Left cardiac atrium (tissue), 4 donors: ENCODE measurements around the gene EIF4B. TPM values are rescaled to one million over a fixed set of nuclear protein-coding genes. Genes with fewer than 3 reads are reported as not detected.

Experiments
- ATAC-seq, 2 donors: fragments of 200-7000 bp; cut with Tn5 transposase; one replicate each; pipeline ENCODE4 v1.9.1; 2020; ENCODE audit warnings: mild to moderate bottlenecking in 2 of 2, moderate library complexity in 2 of 2
- DNase-seq: peaks from one replicate; pipeline ENCODE4 v3.0.0-alpha.2; 2020
- intact Hi-C, 2 donors: fragments of 100-400 bp; cut with DNase I; formaldehyde crosslinking; loops; one replicate each; pipeline versions ENCODE4 v1.14.1 to v1.15.1; 2022 to 2023
- total RNA-seq, 2 donors: library from RNA; stranded (reverse); fragmentation: NEBNext Ultra II Directional; extraction: Animal tissue kit (Norgen Biotek cat#: 25700); gene quantifications; one replicate each; pipeline ENCODE4 v1.2.1, GENCODE V29; 2021
- donor health status: DM: no; HTN: yes; CAD: no.
- donor health status: DM: no; HTN: yes; CAD: no; lungs with severe emphysema.
- donor health status: DM: yes; HTN: yes; CAD: no.
- donor health status: Dilated cardiomyopathy.

Gene EIF4B
- total RNA-seq, 2 donors from 2014 or later = 332 to 341 TPM

DNA sequence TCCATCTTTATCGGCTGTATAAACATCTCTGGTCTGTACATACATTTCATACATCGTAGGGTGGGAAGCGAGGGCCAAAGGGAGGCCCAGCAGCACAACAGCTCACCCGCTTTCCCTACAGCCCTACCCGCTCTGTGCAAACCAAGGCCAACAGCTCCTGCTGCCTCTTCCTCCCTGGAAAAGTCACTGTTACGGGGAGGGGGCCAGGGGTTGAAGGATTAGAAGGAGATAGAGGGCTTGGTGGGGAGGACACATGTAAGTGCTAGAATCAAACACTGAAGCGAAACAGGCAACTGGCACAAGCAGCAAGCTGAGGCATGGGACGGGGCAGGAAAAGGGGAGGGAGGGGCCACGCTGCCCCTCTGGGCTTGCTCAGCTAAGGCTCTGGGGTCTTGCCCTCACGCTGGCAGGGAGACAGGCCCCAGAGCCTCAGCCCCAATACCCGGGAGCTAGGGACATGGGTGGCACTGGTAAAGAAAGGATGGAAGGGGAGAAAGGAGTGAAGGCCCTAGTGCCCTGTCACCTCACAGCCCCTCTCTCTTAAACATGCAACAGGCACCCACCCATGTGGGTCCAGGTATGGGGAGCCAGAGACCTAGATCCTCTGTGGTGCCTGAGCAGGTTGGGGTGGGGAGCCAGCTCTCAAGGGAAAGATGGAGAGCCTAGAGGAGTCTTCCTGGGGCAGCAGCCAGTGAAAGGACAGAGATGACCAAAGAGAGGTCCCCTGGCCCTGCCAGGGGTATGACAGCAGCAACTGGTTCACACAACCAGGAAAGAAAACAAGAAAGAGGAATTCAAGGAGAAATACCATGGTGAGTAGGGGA lies 58.6 kb downstream of the EIF4B start:
- DNase-seq = no peak
- intact Hi-C loops = loop anchor here (5.0 to 10.0 kb wide), 3 partner anchors 127 to 230 kb away; partner anchors contain the start of genes MYG1 (in 1 of the 2) and PFDN5 (in 1 of the 2)
- ATAC-seq = no peak

- DNase-seq (no peak), ATAC-seq (peak in 1 of 2 donors; percentile 1)
- intact Hi-C loops = loop anchor here (5.0 to 10.0 kb wide), 3 partner anchors 127 to 229 kb away; partner anchors contain the start of genes MYG1 (in 1 of the 2) and PFDN5 (in 1 of the 2)
Measured at GRCh38 chr12:53065470-53065869, 59.2 kb downstream of the EIF4B start.

GRCh38 chr12:53065975-53066931 lies 60.0 kb downstream of the EIF4B start:
- intact Hi-C loops = loop anchor here (2.0 to 10.0 kb wide), 4 partner anchors 33 to 229 kb away; partner anchors contain the start of genes MYG1 (in 1 of the 2) and PFDN5 (in 1 of the 2)
- ATAC-seq (peak; percentile 44 to 71), DNase-seq (peak; percentile 86)

DNA sequence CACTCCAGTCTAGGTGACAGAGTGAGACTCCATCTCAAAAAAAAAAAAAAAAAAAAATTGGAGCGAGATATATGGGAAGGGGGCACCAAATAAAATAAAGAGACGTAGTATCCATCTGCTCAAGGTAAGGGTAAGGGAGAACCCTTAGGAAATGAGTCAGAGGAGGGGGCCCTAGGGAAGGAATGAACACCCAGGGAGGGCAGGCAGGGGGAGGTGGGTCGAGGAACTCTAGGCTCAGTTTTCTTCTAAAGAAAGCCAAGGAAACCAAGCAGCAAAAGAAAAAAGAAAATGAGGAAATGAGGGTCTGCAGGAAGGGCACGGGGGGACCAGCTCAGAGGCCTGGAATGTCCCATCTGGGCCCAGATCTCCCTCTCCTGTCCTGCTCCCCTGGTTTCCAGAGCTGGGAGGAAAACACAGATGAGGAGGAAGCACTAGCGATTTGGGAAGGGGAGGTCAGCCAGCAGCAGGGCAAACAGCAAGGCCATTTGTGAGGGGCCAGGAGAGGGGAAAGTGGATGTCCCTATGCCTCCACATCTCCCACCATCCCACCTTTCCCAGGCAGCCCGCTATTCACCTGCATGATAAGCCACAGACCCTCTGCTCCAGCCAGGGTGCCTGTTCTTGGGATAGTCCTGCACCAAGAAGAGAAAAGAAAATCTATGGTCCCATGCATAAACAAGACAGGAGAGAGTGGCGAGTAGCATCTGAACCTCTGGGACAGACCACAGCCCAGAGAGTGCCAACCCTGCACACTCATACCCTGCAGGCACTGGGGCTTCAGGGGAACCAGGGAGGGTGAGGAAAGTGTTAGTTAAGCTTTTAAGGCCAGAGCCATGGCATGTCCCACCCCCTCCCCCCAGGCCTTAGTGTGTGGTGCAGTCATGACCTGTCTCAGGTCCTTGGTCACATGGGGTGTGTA lies 61.1 kb downstream of the EIF4B start:
- no peak for ATAC-seq
- DNase-seq = no peak
- intact Hi-C loops = loop anchor here (2.0 to 10.0 kb wide), 4 partner anchors 31 to 227 kb away; partner anchors contain the start of genes MYG1 (in 1 of the 2) and PFDN5 (in 1 of the 2)

DNA sequence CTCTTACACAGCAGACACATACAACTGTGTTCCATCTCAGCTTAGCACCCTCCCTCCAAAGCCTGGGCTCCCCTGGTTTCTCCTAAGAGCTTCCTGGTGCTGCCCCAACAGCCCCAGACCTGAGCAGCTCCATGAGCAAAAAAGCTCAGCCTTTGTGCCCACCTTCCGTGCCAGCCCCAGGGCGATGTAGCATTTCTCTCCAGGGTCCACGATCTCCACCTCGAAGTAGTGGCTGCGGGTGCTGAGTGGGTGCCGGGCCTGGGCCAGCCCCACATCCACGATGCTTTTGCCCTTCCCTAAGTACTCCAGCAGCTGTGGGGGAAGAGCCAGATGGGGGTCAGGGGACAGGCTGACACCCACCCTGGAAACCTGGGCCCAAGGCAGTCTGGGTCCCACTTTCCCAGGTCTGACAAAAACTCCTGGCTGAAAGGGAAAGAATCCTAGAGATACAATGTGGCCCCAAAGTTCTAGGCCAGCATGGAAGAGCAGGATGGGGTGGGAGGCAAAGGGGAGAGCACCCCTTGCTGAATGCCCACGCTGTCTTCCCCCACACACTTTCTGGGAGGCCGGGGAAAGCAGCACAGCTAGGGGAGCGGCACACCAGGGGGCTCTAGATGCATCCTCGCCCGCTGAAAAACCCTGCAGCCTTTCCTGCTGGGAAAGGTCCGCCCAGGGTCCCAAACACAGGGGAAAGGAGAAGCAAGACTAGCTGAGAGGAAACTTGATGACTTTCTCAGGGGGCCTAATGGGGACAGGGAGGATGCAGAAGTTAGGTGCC lies 61.9 kb downstream of the EIF4B start:
- no peak for DNase-seq
- no peak for ATAC-seq
- intact Hi-C loops = loop anchor here (2.0 to 10.0 kb wide), 4 partner anchors 31 to 227 kb away; partner anchors contain the start of genes MYG1 (in 1 of the 2) and PFDN5 (in 1 of the 2)

GRCh38 chr12:53068811-53069585 lies 62.7 kb downstream of the EIF4B start:
- peak in 1 of 2 donors; percentile 6 for ATAC-seq
- no peak for DNase-seq
- intact Hi-C loops = loop anchor here (5.0 to 10.0 kb wide), 3 partner anchors 123 to 226 kb away; partner anchors contain the start of genes MYG1 (in 1 of the 2) and PFDN5 (in 1 of the 2)

GRCh38 chr12:53069621-53070410 lies 63.6 kb downstream of the EIF4B start:
- peak; percentile 52 for DNase-seq
- intact Hi-C loops = loop anchor here (5.0 to 10.0 kb wide), 3 partner anchors 122 to 225 kb away; partner anchors contain the start of genes MYG1 (in 1 of the 2) and PFDN5 (in 1 of the 2)
- ATAC-seq = no peak

DNA sequence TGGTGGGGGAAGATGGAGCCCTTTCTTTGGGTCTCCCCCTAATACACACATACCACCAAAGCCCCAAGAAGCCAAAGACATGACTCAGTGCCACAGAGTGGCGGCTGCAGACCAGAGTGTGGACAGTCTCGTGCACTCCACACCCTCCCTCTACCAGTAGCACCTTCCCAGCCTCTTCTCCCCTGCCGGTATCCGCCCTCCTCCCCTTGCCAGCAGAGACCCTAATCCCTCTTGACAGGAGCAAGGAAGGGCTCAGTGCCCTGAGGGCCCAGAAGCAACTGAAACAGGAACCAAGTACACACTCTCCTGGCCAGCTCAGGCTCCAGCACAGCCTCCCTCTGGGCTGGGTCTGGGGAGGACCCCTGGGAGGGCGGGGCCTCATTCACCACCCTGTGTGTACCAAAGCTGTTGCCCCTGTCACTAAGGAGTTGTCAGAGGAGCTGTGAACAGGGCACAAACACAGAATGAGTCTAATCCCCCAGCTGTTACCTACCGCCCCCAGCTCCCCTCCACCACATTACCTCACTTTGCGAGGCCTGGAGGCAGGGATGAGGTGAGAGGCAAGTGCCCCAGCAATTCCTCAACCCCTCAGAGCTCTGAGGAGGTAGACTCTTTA lies 64.7 kb downstream of the EIF4B start:
- ATAC-seq (no peak), DNase-seq (no peak)
- intact Hi-C loops = no loop called here

DNA sequence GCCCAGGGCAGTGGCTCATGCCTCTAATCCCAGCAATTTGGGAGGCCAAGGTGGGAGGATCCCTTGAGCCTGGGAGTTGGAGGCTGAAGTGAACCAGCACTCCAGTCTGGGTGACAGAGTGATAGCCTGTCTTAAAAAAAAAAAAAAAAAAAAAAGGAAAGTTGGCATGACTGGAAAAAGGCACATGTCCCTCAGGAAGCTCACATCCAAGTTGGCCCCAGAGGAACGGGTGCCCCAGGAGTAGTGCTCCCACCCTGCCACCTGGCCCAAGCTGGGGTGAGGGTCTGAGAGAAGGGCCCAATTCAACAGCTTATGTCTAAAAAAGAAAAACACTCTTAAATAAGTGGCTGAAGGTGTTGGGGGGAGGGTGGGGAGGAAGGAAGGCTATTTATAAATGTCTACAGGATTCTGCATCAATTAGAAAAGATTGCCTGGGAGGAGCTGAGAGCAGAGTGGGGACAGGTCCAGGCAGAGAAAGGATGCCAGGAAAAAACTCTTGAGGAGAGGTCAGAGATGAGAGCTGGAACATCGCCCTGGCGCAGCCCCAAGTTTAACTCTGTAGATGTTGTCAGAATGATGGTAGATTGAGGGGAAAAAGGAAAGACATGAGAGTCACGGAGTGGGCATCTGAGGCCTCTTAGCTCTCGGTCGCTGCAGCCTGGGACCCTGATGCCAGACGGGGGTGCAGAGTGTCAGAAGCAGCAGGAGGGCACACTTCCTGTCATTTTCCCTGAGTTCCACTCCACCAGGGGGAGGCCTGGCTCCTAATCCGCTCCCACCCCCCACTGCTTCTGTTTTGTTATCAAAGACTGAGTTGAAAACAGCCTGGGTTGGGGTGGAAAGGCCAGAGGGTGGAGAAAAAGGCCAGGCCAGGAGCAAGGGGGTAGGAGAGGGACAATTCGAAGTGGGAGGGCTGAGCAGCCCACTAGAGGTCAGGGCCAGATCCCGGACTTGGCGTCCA lies 65.6 kb downstream of the EIF4B start:
- peak; percentile 88 for DNase-seq
- intact Hi-C loops = no loop called here
- ATAC-seq = peak; percentile 65 to 80

DNA sequence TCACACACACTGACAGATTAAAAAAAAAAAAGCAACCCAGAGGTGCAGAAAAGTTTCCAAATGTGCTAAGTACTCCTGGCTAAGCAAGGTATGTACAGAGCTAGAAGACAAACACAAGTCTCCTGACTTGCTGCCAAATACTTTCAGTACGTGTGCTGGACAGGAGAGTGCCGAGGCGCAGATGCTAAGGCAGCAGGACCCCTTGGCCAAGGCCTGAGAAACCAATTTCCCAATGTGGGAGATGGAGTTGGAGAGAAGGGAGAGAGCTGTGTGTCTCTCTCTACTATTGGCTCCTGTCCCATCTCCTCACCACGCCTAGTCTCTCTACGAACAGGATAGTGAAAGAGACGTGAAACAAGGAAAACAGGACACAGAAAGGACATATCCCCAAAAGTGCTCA lies 67.6 kb downstream of the EIF4B start:
- DNase-seq (no peak), ATAC-seq (peak in 1 of 2 donors; percentile 2)
- intact Hi-C loops = no loop called here

- intact Hi-C loops = no loop called here
- DNase-seq (no peak), ATAC-seq (no peak)
Measured at GRCh38 chr12:53074283-53074998, 68.2 kb downstream of the EIF4B start.

- intact Hi-C loops = no loop called here
Measured at GRCh38 chr12:53074999-53075370, 68.7 kb downstream of the EIF4B start.

GRCh38 chr12:53076461-53076860 lies 70.2 kb downstream of the EIF4B start:
- ATAC-seq (no peak), DNase-seq (no peak)
- intact Hi-C loops = no loop called here

More at GRCh38 chr12:53074999-53075370, 68.7 kb downstream of the EIF4B start:
- DNase-seq = no peak
- no peak for ATAC-seq

GRCh38 chr12:53077030-53077429 lies 70.8 kb downstream of the EIF4B start:
- intact Hi-C loops = no loop called here
- DNase-seq = no peak
- no peak for ATAC-seq
